ENCODE measurements around the gene DFFB.

DFFB gene

DNA sequence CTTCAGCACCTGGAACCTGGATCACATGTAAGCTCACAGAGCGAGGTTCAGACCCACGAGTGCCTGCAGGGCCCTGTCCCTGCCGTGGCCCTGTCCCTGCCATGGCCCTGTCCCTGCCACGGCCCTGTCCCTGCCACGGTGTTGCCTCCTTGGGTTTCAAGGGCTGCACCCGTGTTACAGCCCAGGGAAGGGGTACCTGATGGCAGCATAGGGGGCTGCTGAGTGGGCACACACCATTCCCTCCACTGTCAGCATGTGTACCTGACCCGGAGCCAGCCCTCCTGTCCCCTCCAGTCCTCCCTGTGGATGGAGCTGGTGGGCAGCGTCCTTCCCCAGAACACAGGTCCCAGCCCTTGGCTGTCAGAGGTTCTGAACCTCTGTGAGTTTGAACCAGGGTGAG, 15.3 kb downstream of the DFFB start:
- TF ChIP-seq GATA1 (IDR thresholded peaks at IDR 0.05; ENCODE audit: low read depth, low read length) (no peak), POLR2A (IDR thresholded peaks at IDR 0.05; ENCODE audit: low read length) (no peak)
- DNase-seq = no peak

DNA sequence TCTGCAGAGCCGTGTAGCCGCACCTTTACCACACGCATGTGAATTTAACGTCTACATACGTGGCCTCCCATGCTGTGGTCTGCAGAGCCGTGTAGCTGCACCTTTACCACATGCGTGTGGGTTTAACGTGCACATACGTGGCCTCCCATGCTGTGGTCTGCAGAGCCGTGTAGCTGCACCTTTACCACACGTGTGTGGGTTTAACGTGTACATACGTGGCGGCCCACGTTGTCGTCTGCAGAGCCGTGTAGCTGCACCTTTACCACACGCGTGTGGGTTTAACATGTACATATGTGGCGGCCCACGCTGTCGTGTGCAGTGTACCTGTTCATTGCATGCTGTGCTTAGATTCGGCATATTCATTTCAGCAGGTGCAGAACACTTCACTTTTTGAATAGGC, 17.5 kb downstream of the DFFB start:
- no peak for DNase-seq
- TF ChIP-seq GATA1 (IDR thresholded peaks at IDR 0.05; ENCODE audit: low read depth, low read length) (no peak), POLR2A (IDR thresholded peaks at IDR 0.05; ENCODE audit: low read length) (no peak)

DNA sequence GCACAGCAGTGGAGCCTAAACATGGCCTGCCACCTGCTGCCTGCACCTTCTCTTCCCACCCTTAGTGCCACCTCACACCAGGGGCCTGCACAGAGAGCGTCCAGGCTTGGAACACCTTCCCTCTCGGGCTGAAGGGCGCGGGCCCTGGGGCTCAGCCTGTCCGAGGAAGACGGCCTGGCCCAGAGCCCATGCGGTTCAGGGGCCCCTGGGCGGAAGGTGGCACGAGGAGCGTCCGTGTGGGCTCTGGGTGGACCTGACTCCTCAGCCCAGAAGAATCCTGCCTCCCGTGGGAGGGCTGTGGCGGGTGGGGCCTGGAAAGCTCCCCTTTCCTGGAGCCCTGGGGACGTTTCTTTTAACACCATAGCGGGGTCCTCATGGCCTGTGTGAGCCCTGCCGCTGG, 19.4 kb downstream of the DFFB start:
- no peak for DNase-seq
- TF ChIP-seq POLR2A (IDR thresholded peaks at IDR 0.05; ENCODE audit: low read length) (no peak), GATA1 (IDR thresholded peaks at IDR 0.05; ENCODE audit: low read depth, low read length) (no peak)

DNA sequence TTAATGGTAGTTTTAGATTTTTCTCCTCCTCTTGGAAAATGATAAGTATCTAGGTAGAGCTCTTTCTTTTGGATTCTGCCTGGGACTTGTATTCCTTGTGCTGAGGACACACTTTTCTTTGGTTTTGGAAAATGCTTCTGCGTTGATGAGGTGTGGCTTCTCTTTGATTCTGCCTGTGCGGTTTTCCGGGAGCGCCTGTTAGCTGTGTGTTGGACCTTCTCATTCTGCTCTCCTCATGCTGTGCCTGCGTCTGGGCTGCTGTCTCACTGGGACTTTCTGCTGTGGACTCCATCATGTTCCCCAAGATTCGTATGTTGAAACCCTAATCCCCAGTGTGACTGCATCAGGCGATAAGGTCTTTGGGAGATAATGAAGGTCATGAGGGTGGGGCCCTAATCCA, 21.8 kb downstream of the DFFB start:
- no peak for TF ChIP-seq GATA1 (IDR thresholded peaks at IDR 0.05; ENCODE audit: low read depth, low read length)
- no peak for TF ChIP-seq POLR2A (IDR thresholded peaks at IDR 0.05; ENCODE audit: low read length)
- DNase-seq = peak; percentile 19 to 27

DNA sequence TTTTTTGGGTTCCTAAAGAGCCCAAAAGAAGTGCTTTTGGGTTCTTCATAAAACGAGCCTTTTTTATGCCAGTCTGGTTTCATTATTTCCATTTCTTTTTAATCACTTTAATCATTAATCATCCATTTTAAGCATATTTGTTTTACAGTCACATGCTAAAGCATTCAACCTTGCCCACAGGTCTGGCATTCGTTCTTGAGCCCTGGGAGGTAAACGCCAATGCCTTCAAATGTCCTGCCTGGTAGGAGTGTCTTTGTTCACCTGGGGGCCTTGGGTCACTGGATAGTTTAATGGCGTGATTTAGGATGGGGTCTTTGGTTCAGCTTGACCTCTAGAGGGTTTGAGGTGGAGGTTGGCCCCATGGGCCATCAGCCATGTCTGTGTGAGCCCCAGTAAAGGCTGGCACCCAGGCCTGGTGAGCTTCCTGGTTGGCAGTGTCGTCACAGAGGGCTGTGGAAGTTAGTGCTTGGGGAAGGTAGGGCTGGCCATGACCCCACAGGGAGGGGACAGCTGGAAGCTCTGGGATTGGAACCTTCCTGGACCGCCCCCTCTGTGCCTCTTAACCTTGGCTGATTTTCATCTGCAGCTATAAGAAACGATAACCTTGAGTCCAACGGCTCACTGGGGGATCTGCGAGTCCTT, 22.6 kb downstream of the DFFB start:
- DNase-seq = no peak
- no peak for TF ChIP-seq GATA1 (IDR thresholded peaks at IDR 0.05; ENCODE audit: low read depth, low read length)

GRCh38 chr1:3880429-3881192, 23.3 kb downstream of the DFFB start:
- DNase-seq = no peak
- TF ChIP-seq POLR2A (IDR thresholded peaks at IDR 0.05; ENCODE audit: low read length) = no peak
- no peak for TF ChIP-seq GATA1 (IDR thresholded peaks at IDR 0.05; ENCODE audit: low read depth, low read length)

GRCh38 chr1:3881193-3881480, 23.9 kb downstream of the DFFB start:
- TF ChIP-seq POLR2A (IDR thresholded peaks at IDR 0.05; ENCODE audit: low read length) (no peak), GATA1 (IDR thresholded peaks at IDR 0.05; ENCODE audit: low read depth, low read length) (no peak)
- no peak for DNase-seq

DNA sequence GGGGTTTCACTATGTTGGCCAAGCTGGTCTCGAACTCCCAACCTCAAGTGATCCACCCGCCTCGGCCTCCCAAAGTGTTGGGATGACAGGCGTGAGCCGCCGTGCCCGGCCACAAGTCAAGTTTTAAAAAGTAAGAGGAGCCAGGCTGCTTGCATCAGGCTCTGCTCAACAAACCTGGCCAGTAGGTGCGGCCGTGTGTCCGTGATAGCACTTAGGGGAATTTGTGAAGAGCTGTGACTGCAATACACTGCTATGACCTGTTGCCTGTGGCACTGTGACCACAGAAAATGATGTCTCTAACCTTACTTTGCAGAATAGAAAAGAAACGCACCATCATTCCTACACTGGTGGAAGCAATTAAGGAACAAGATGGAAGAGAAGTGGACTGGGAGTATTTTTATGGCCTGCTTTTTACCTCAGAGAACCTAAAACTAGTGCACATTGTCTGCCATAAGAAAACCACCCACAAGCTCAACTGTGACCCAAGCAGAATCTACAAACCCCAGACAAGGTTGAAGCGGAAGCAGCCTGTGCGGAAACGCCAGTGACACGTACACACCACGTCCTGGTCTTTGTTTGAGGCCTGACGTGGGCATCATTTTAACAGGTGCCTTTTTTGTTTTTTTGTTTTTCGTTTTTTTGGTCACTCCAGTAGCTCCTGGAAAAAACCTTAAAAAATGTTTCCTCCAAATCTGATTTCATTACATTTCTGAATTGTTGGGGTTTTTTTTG, 26.1 kb downstream of the DFFB start:
- no peak for DNase-seq
- no peak for TF ChIP-seq POLR2A (IDR thresholded peaks at IDR 0.05; ENCODE audit: low read length)
- TF ChIP-seq GATA1 (IDR thresholded peaks at IDR 0.05; ENCODE audit: low read depth, low read length) = no peak

DNA sequence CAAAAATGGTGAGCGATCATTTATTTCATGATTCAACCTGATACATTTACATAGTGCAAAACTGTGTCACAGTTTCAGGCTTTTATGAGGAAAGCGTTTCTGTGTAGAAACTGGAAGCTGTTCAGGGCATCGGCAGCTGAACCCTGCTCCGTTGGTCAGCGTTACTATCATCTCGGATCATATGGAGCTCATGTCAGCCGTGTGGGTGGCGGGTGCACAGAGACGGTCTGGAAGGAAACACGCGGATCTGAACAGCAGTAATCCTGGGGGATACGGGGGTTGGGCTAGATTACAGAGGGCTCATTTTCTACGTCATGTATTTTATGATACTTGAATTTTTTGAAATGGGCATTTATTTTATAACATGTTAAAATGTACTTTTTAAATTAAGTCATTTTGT, 27.7 kb downstream of the DFFB start:
- DNase-seq = no peak
- TF ChIP-seq GATA1 (IDR thresholded peaks at IDR 0.05; ENCODE audit: low read depth, low read length) = no peak
- no peak for TF ChIP-seq POLR2A (IDR thresholded peaks at IDR 0.05; ENCODE audit: low read length)

DNA sequence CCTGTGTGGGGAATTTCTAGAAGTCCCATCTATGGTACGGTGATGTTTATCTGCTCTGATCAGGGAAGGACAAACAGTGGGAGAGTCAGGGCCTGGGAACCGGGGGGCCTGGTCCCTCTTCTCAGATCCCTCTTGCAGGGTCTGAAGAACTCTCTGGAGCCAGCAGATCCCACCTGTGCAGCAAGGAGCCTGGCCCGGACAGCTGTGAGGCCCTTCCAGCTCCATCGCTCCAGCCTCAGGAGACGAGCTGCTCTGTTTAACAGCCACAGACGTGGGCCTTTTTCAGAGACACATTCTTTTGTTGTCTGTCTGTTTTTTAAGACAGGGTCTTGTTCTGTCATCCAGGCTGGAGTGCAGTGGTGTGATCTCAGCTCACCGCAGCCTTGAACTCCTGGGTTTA, 28.3 kb downstream of the DFFB start:
- DNase-seq = no peak
- TF ChIP-seq GATA1 (IDR thresholded peaks at IDR 0.05; ENCODE audit: low read depth, low read length) (no peak), POLR2A (IDR thresholded peaks at IDR 0.05; ENCODE audit: low read length) (no peak)

DNA sequence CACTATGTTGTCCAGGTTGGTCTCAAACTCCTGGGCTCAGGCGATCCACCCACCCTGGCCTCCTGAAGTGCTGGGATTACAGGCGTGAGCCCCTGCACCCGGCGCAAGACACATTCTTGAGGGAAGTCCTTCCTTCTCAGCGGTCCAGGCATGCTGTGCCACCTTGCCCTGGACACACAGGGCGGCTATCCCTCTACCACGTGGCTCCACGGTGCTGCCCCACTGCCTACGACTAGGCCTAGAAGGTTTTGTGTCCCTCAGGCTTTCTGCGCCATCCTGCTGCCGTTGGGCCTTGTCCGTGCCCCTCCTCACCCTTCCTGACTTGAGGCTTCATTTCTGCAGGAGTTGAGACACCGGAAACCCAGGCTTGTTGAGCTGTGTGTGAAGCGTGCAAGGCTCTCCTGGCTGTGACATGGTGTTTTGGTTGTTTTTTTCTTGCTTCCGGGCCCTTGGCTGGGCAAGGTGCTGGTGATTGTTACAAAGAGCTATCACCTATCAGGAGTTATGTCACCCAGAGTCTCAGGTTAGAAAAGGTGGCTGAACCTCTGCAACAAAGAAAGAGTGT, 28.9 kb downstream of the DFFB start:
- no peak for DNase-seq
- TF ChIP-seq POLR2A (IDR thresholded peaks at IDR 0.05; ENCODE audit: low read length) = no peak
- no peak for TF ChIP-seq GATA1 (IDR thresholded peaks at IDR 0.05; ENCODE audit: low read depth, low read length)

DNA sequence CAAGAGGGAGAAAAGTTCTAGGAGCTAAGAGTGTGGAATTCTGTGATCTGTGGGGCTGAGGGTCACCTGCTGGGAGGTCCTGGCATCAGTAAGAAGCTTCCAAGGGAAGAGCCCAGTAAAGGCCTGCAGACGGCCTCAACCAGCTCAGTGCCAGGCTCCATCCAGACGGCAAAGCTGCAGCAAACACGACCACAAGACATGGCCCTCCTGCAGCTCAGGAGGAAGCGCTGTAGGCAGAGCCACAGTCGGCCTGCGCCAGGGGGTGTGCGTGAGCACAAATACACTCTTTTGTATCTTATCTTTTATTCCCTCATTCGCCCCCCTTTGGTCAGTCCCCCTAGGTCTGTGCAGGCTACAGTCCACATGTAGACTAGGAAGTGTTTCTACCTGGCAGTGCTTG, 29.4 kb downstream of the DFFB start:
- no peak for DNase-seq
- TF ChIP-seq POLR2A (IDR thresholded peaks at IDR 0.05; ENCODE audit: low read length) (no peak), GATA1 (IDR thresholded peaks at IDR 0.05; ENCODE audit: low read depth, low read length) (no peak)

GRCh38 chr1:3888301-3888700, 31.0 kb downstream of the DFFB start:
- TF ChIP-seq GATA1 (IDR thresholded peaks at IDR 0.05; ENCODE audit: low read depth, low read length) (no peak), POLR2A (IDR thresholded peaks at IDR 0.05; ENCODE audit: low read length) (no peak)
- DNase-seq = no peak

GRCh38 chr1:3889936-3890335, 32.7 kb downstream of the DFFB start:
- no peak for DNase-seq
- TF ChIP-seq POLR2A (IDR thresholded peaks at IDR 0.05; ENCODE audit: low read length) (no peak), GATA1 (IDR thresholded peaks at IDR 0.05; ENCODE audit: low read depth, low read length) (no peak)
